NCI-H748 treated with DMSO at 0.1 percent for 48 hours (cell line): ENCODE results near the gene TPX2.
A peak's percentile ranks its signal among the peaks of the same experiment; 100 is the strongest.

ENCODE experiments used
- DNase-seq: peaks from one replicate; lab custom pipeline; 2025; lab: John Stamatoyannopoulos, UW

The TPX2 gene

GRCh38 chr20:31833931-31834521 is 94.9 kb downstream of the TPX2 start:
- no peak for DNase-seq

DNA sequence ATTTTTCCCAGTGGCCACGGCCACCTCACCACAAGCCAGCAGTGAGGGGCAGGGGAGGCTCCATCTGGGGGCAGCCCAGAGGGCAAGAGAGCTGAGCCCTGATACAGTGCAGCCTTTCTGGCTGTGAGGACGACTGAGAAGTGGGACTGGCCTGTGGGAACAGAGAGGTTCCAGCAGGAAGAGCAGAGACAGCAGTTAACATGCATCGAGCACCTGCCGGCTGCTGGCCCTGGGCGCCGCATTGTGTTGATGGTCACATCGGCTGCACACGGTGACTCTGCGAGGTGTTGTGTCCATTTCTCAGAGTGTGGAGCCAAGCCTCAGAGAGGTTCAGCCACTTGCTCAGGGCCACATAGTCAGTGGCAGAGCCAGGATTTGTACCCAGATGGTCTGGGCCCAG is 96.5 kb downstream of the TPX2 start:
- DNase-seq: no peak

GRCh38 chr20:31835977-31836852 is 97.1 kb downstream of the TPX2 start:
- no peak for DNase-seq

GRCh38 chr20:31836853-31837608 is 97.9 kb downstream of the TPX2 start:
- no peak for DNase-seq

DNA sequence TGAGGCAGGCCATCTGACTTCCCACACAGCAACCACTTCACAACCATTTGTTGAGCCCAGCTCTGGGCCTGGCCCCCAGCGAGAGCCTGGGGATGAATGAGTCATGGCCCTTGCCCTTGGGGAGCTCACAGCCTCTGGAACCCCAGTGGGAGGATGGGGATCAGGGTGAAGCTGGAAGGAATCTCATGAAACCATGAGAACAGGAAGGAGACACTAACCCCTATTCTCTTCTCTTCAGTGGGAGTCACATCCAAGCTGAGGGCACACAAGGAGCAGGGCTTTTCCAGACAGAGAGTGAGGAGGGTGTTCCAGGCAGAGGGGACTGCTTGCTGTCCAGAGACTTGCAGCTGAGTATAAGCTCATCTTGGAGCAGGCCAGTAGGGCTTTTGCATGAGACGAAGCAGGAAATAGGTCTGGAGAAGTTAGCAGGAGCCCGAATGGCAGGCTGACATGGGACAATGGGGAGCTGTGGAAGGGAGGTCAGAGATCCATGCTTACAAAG is 98.9 kb downstream of the TPX2 start:
- no peak for DNase-seq

GRCh38 chr20:31838646-31839292 is 99.7 kb downstream of the TPX2 start:
- DNase-seq: no peak

DNA sequence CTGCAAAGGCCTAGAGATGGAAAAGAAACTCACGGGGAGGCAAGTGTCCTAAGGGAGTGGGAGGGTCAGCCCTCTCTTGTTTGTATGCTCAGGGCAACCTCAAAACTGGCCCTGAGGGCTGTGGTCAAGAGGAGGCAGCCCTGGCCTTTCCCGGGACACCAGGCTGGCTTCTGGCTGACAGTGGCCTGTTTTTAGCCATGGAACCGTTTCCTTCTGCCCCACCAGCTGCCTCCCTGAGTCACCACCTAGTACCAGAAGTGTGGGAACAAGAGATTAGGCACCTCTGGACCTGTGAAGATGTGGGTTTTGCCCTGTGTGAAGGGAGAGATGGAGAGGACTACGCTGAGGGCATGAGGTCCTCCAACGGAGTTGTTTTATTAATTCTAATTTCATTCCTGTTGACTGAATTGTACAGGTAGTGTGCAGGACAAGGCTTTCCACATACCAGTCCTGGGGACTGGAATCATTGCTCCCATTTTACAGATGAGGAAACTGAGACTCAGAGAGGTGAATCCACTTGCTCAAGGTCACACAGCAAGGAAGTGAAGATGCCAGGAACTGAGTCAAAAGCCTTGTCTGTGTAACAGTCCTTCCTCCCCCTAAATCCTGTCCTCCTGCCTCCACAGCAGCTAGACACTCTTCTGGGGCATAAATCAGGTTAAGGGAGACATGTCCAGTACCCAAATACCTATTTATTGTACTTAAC is 100.8 kb downstream of the TPX2 start:
- no peak for DNase-seq

DNA sequence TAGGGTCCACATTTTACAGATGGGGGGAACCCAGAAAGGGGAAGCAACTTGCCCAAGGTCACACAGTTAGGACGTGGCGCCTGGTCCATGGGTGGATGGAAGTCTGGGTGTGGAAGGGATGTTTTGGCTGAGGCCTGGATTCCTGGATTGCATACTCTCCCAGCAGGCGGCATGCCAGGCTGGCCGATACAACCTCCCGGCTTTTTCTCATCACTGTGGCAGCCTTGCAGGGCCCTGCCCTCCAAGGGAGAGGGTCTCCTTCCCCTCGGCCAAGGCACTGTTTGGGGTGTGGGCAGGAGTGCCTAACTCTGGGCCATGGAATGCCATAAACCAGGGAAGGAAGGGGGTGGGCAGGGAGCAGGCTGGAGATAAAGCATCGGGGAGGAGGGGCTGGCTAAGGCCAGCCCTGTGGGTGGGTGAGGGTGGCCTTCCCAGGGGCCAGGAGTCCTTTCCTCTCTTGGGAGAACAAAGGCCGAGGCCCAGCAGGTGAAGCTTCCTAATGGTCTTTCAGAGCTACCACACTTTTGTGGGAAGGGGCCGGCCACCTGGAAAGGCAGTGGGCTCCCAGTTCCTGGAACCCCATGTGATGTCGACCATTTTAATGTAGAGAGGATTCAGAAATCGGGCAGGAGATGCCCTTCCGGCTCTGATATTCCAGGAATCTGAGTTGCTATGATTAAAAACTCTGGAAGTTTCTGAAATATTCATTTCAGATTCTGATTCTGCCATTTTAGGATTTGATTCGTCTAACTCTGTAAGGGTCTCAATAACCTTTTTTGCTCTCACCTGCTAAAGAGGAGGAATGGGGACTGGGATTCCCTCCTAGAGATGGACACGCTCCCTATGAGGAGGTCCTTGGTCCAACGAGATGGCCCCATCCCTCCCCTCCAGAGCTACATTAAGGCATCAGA is 102.1 kb downstream of the TPX2 start:
- no peak for DNase-seq

GRCh38 chr20:31841928-31842327 is 102.8 kb downstream of the TPX2 start:
- DNase-seq: no peak

- no peak for DNase-seq
Measured at GRCh38 chr20:31842471-31843157, 103.5 kb downstream of the TPX2 start.

- no peak for DNase-seq
Measured at GRCh38 chr20:31843288-31843687, 104.2 kb downstream of the TPX2 start.

DNA sequence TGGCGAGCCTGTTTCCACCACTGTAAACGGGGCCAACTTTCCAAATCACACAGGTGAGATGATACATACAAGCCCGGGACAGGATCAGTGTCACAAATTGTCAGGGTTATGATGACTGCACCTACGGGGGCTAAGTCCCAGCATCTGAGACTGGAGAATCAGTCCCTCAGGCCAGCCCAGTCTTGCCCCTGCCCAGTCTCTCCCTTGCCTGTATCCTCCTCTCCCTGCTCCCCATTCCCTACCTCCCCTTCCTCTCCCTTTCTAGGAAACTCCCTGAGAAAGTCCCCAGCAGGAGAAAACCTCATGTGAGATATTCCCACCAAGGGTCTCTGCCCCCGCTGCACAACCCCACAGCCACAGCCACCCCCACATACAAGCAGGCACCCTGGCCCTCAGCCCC is 104.8 kb downstream of the TPX2 start:
- DNase-seq: no peak

GRCh38 chr20:31844737-31845299 is 105.7 kb downstream of the TPX2 start:
- DNase-seq: no peak

GRCh38 chr20:31845300-31845863 is 106.3 kb downstream of the TPX2 start, which contains the start of gene FOXS1:
Gene FOXS1, minus strand, starts transcription at chr20:31845604. Its CDS starts 62 bp downstream, at chr20:31845542.
- no peak for DNase-seq

DNA sequence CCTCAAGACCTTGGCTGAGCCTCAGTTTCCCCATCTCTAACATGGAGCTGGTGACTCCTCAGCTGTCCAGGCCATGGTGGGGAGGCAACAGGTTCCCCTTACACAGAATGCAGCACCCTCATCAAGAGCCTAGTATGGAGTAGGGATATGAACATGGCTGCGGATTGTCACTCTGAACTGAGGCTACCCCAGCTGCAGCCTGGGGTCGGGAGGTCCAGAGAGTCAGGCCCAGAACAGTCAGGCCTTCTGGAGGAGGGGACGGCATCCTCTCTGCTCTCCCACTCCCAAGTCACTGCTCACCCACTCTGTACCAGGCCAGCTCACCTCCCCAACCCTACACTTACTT is 107.7 kb downstream of the TPX2 start:
- no peak for DNase-seq

DNA sequence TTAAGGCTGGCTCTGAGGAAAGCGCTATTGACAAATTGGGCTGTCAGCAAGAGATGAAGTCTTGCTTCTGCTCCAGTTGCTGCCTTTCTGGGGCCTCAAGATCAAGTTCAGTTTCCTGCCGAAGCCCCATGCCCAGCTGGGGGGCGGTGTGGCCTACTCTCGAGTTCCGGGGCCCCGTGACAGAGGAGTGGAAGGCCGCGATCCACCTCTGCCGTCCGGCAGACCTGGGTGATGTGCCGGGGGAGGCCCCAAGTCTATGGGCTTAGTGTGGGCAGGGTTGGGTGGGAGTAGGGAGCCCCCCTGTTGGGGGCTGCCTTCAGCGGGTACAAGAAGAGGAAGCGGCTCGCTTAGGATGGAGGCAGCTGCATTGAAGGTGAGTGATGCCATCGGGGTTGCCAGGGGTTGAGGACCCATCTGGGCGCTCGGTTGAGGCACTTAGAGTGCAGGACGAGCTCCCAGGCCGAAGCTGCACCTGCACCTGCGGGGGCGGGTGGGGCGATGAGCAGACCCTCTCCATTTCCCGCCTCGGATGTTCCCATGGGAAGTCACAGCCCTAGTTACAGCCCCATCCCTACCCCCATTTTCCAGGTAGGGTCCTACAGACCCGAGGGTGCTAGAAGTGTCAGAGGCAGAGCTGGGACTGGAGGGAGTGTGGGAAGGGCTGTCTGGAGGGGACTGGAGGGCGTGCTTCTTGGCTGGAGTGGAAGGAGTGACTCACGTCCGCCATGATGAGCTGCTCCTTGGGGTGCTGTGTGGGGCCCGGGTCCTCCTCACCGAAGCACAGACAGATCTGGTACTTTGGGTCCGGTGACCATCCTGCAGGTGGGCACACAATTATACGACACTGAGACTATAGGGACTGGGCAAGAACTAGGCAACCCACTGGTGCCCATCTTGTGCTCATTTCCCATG is 109.3 kb downstream of the TPX2 start:
- no peak for DNase-seq

GRCh38 chr20:31849306-31849930 is 110.3 kb downstream of the TPX2 start:
- DNase-seq: peak; percentile 7
